ENCODE measurements around the gene PLA2G4B.

PLA2G4B gene

DNA sequence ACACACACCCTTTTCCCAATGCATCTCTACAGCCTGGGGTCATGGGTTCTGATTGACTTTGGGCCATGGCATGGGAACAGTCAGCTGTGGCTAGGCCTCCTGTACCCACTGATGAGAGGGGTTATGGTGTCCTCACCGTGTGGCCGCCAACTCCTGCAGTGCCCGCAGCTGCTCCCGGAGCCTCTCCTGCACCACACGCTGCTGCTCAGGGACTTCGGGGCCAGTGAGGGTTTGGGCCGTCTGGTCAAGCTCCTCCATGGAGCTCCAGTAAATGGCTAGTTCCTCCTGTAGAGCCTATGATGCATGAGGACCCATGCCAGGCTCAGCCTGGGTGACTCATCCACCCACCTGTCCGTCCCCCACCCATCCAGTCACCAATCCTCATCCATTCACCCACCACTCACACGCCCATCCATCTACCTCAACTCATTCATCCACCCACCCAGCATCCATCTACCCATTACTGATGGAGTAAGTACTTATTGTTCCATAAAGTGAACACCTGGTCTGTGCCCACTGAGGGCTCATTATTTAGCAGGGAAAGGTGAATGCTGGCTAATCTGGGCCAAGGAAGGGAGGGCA, 33.6 kb downstream of the PLA2G4B start:
- DNase-seq, result no peak

DNA sequence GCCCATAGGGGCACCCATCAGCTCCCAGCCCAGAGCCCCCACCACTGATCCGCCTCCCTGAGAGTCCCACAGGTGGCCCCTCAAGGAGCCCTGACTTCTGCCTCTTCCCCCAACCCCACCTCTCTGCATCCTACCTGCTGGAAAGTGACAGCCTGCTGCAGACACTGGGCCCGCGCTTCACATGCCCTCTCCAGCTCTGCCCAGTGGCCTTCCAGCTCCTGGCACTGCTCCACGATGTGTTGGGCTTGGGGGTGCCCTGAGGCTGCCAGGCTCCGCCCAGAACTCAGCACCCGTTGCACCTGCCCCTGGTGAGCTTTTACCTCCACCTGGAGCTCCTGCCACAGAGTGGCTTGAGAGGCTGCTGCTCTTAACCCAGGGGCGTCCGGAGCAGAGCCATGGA, 35.1 kb downstream of the PLA2G4B start:
- DNase-seq, result no peak

DNA sequence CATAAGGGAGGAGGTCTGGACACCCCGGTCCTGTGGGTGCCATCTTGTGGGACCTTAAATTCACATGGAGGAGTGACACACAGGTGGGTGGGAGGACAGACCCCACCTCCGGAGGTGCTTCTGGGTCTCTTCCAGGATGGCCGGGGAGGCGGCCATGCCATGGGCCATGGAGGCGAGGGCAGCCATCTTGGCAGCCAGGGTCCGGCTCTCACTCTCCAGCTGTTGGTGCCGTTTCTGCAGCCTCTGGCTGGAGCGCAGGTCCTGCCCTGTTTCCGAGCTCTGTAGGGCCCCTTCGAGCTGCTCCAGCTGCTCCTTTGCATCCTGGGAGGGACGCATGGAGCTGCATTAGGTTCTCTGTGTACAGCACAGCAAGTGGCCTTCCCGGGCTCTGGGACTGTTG, 36.1 kb downstream of the PLA2G4B start:
- DNase-seq, result no peak

DNA sequence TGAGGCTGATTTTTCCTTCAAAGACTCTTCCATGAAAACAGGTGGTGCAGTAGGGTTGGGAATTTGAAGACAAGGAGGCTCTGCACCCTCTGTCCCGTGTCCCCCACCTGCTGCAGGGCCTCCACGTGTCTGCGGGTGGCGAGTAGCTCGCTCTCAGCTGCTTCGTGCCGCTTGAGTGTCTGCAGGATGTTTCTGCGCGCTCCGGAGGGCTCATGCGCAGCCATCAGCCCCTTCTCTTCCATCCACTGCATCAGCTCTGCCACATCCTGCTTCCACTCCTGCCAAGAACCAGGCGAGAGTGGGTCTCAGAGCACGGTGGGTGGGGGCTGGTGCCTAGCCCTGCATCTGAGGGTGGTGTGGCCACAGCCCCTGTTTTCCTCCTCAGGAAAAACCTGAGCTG, 37.4 kb downstream of the PLA2G4B start:
- no peak for DNase-seq

DNA sequence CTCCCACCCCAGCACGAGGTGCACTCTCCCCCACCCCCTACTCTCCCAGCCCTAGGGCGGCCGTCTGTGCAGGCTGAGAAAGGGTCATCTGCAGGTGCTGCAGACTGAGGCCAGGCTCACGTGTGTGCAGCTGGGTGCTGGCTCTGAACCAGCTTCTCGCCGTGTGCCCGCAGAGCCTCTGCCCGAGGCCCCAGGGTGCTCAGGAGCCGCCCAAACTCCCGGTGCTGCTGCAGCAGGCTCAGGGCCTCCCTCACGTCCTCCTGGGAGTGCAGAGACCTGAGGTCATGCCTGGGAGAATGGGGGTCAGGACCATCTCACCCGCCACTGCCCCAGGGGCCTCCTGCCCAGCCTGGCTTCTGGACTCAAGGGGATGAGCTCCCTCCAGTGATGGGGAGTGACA, 38.0 kb downstream of the PLA2G4B start:
- no peak for DNase-seq

DNA sequence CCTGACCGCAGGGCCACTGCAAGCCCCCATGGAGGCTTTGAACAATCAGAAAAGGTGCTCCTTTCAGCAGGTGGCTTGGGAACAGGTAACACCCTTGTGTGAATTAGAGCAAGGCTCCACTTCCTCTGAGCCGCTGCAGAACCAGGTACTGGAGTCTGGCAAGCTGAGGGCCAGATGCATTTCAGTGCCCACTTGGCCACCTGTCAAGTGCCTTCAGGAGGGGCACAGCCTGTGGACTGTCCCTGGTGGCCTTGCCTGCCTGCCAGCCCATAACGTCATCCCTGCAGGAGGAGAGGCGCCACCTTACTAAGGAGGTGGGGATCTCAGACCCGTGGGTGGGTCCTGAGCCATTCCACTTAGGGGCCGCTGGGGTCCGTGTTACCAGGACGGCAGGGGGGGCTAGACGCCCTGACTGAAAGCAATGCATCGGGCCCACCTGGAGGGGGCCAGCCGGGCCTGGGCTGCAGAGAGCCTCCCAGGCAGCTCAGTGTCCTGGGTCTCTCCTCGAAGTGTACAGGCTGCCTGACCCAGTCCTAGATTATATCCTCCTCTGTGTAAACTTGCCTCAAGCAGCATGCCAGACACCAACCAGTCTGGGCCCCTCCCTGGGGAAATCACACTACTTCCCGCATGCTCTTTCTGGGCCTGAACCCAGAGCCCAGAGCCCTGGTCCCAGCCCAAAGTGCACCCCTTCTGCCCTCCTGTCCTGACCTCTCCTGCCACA, 39.1 kb downstream of the PLA2G4B start:
- DNase-seq, result no peak

DNA sequence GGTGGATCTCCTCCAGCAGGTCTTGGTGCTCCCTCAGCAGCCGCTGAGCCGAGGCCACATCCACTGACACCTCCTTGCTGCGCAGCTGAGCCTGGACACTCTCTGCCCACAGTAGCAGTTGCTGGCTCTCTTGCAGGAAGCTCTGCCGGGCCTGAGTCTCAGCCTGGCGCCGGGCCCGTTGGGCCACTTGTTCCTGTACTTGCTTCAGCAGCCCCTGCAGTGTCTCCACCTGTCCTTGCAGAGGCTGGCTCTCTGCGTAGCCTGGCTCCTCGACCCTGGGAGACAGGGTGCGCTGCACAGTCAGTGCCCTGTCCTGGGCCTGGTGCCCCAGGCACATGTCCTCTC, 39.7 kb downstream of the PLA2G4B start:
- DNase-seq, result no peak

DNA sequence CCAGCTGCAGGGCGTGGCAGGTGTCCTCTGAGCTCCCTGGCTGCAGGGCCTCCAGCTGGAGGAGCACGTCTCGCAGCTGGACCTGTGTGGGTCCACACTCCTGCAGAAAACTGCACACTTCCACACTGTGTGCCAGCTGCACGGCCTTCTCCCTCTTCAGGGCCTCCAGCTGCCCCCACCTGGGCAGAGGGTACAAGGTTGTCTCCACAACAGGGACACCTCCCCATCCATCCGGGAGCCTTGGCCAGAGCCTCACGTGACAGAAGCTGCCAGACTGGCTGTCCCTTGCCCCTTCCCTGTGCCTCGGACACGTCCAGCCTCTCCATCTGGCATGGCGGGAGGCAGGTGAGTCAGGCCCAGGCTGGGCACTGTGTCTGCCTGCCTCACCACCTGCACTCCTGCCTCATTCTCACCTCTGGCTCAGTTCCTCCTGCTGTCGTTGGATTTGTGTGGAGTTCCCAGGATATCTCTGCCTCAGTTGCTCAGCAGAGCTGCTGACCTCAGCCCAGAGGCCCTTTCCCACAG, 40.7 kb downstream of the PLA2G4B start:
- no peak for DNase-seq

DNA sequence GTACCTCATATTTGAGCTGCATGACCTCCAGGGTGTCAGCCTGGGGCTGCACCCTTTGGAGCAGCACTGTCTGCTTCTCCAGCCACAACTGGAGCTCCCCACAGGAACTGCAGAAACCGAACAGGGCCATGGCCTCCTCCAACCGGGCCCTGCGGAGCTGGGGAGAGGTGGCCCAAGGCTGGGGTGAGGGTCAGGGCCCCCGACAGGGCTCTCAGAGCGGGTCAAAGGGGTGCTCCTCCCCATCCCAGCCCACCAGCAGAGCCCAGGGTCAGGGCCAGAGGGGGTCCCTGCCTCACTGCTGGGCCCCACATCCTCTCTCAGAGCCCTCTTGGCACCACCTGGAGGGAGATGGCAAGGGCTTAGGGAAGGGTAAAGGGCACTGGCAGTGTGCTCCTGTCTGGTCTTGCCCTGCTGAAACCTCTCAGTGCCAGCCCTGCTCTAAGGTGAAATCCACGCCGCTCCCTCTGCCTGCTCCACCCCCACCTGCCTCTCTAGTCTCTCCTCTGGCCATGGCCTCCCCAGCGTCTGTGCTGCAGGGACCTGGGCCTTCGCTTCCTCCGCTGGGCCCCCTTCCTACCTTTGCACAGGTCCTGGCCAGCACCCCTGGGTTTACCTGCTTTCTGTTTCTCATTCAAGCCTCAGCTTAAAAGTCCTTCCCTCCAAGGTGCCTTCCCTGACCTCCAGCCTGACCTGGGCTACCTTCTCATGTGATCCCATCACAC, 41.7 kb downstream of the PLA2G4B start:
- DNase-seq, result no peak

DNA sequence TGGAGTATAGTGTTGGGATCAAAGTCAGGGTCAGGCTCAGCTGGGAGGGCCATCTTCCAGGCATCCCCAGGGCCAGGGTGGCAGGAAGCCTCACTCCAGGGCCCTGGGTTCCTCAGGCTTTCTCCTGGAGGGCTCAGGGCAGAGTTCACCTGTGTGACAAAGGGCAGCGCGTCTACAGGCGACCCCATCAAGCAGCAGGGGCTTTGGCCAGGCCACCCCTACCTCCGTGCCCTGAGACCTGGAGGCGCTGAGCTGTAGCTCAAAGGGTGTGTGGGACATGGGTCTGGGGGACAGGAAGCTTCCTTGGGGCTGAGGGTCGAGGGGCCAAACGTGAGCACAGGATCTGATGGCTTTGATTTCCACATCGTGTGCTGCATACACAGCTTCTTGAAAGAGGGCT, 42.4 kb downstream of the PLA2G4B start:
- no peak for DNase-seq

DNA sequence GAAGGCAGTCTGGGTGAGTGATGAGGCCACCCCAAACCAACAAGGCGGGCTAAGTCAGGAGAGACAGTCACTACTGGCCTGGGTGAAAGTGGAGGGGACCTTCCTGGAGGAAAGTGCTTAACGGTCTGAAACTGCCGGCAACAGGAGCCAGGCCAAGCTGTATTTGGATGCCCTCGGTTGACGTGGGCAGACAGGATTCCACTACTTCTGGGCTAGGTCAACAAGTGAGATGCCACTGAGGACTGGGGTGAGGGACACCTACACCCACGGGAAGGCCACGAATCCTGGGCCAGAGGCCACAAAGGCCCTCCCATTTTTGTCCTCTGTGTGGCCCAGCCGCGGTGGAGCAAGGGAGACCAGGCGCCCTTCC, 42.9 kb downstream of the PLA2G4B start:
- DNase-seq, result no peak

DNA sequence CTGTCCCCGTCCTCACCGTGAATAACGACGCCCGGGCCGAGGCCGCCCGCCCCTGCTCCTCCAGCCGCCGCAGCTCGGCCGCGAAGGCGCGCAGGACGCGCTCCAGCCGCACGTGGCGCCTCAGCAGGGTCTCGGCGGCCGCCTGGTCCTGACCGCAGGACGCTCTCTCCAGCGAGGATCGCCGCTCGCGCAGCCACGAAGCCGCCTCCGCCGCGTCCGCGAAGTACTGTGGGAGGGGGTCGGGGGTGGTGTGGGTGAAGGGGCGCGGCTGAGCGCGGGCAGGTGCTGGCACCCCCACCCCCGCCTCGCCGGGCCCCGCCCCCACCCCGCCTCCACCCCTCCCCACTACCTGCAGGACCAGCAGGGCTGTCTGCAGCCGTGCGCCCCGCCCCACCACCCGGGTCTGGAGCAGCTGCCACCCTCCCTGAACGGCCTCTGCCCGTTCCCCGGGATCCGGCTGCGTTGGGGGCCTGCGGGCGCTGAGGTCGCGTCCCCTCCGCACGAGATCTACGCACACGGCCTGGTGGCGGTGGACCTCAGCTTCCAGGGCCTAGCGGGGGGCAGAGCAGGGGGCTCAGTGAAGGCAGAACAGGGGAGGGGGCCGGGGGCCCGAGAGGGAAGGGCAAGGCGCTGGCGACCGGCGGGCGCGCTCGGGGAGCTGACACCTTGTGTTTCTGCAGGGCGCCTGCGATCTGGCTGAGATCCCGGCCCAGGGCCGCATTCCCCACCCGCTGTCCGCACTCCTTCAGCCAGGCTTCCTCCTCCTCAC, 43.5 kb downstream of the PLA2G4B start:
- no peak for DNase-seq

DNA sequence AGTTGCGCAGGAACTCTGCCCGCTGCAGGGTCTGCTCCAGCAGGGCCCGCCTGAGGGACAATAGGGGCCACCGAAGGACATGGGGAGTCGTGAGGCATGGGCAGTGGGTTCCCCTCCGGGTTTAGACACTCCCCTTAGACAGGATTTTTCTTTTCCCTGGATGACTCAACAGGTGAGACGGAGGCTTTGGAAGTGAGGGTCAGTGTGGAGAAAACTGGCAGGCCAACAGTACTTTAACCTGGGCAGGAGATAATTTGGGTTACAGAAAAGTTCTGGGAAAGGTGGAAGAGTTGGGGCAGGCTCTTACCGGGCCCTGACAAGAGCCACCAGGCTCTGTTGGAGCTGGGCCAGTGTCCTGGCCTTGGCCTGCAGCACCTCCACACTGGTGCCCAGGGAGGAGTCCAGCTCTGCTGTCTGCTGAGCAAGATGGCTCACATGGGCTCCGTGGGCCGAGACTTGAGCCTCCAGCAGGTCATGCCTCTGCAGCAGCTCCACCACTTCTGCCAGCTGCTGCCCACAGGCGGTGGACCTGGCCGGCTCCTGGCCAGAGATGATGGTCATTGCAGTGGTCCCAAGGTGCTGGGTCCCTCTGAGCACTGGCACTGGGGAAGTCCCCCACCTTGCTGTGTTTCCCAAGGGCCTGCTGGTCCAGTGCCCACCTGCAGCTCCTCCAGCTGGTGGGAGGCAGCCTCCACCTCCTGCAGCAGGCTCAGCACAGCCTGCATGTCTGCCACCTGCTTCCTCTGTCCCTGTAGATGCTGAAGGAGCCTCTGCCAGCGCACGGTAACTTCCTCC, 44.2 kb downstream of the PLA2G4B start:
- no peak for DNase-seq

DNA sequence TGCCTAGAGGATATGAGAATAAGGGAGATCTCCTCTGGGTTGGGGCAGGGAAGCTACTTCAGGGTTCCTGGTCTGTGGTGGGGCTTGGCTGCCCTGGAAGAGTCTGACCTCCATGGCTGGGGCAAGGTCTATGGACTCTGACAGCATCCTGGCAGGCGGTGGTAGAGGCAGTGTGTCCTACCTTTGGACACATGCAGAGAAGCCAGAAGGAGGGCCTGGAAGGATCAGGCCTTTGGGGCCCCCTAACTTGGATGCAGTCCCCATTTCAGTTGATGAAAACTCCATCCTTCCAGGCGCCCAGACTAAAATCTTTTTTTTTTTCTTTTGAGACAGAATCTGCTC, 44.8 kb downstream of the PLA2G4B start:
- no peak for DNase-seq

DNA sequence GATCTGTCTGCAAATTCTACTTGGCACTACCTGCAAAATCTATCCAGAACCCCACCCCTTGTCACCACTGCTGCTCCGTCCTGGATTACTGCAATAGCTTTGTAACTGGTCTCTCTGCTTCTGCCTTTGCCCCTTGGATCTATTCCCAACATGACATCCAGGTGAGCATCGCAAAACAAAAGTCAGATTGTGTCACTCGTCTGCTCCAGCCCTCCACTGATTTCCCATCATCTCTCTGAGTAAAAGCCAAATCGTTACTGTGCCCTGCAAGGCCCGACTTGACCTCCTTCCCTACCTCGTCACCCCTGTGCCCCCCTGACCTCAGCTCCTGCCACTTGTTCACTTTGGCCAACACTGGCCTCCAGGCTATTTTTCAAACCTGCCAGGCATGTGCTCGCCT, 45.8 kb downstream of the PLA2G4B start:
- DNase-seq, result no peak

DNA sequence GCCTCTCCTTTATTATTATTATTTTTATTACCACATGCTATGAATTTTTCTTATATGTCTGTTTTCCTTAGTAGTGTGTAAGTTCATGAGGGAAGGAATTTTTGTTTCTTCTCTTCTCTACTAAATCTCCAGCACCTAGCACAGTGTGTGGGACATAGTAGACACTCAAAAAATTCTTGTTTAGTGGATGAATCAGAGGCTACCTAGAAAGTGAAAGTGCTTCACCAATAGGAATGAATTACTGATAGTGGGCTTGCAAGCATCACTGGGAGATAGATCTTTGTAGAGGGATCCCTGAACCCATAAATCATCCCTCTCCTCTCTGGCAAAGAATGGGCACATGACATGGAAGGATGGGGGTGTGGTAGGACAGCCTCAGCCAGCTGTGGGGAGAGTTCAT, 46.7 kb downstream of the PLA2G4B start:
- DNase-seq, result no peak

DNA sequence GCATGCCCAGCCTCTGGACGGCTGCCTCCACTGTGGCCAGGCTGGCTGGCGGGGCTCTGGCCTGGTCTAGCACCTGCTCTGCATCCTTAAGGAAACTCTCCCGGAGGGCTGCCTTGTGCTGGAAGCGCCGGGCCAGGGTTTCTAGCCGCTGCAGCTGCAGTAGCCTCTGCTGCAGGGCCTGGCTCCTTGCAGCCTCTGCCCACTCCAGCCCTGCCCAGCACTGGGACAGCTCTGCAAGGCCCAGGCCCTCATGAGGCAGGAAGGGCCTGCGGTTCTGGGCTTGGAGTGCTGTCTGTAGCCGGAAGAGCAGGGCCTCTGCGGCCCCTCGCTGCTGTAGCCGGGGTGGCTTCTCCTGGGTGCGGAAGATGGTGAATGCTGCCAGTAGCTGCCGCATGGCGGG, 47.2 kb downstream of the PLA2G4B start:
- DNase-seq, result no peak

DNA sequence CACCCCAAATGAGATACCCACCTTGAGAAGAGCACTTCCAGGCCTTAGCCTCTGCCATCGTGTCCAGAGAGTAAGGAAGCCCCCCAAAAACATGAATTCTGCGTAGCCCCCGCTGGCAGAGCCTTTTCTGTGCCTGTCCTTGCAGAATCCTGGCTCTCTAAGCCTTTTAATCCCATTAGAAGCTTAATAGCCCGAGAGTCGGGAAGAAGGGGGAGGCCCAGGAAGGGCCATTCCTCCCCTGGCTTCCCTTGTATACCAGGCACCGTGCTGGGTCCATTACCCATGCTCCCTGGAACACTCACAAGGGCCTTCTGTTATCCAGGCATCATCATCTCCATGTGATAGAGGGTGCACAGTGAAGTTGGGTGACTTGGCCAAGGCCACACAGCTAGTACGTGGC, 48.1 kb downstream of the PLA2G4B start:
- DNase-seq, result no peak

DNA sequence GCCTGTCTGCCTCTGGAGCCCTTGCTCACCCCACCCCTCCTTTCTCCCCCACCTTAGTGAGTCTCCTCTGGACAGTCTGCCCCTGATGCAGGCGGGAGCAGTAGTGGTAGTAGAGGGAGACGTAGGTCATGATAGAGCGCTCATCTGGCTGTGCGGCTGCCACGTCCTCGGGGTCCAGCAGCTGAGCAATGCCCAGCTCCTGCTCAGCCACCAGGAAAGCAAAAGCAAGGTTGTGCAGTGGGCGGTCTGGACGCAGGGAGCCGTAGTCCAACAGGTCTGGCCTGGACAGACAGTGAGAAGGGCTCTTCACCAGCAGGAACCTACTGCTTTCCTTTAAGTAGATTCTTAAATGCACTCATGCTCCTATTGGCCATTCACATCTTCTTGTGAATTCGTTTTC, 48.5 kb downstream of the PLA2G4B start:
- DNase-seq, result no peak

DNA sequence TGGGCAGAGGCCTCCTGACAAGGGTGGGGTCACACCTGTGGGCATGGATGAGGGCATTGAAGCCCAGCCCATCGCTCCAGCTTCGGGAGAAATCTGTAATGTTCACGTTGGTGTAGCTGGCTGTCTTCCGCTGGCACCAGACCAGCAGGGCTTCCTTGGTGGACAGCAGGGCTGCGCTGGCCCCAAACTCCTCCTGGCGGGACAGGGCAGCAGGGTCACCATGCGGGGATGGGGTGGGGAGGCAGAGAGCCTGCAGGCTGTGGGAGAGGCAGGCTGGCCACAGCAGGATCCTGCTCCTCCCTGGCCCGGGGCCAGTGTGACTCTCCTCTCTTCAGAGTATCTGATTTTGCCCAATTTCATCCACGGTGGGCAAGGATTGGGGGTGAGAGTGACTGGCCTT, 49.2 kb downstream of the PLA2G4B start:
- no peak for DNase-seq

DNA sequence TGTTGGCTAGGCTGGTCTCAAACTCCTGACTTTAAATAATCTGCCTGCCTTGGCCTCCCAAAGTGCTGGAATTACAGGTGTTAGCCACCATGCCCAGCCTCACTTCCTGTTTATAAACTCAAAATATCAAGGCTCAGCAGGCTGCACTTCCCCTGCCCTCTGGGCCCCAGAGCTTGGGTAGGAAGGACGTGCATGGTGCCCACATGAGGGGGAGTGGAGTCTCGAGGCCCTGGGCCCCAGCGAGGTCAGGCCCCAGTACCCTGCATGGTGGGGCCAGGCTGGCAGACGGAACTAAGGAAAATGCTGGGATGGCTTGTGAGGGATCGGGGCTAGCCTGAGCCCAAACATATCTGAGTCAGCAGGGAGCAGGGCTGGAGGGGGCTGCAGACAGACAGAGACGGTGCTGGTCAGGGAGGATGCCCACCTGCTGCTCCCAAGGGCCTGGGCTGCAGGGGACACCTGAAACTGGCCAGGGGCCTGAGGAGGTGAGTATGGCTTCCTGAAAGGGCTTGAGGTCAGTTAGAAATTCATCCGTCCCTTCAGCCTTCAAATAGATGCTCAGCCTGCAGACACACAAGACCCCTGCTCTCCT, 50.1 kb downstream of the PLA2G4B start:
- no peak for DNase-seq

DNA sequence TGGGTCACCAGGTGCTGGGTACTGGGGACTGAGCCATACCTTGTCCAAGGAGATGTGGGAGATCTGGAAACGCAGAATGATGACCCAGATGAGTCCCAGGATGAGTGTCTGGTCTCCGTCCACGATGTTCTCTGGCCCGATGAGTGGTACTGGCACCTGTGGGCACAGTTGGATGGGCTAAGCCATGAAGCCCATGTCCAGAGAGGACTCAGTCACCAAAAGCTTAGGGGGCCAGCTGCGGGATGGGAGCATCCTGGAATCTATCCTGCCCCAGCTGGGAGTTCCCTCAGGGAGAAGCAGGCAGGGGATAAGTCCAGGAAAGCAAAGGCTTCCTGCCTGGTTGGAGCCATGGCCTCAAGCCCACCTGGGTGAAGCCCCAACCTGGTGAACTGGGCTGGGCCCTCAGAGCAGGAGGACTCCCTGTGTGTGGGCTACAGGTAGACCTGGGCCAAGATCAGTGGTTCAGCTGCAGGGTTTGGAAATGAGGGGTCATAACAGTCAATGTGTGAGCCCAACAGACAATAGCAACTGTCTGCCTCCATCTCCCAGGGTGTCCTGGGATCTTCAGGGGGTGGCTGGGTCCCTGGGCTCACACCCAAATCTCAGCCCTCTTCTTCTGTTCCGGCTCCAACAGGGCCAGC, 51.5 kb downstream of the PLA2G4B start:
- DNase-seq, result no peak
